K562 (cell line): ENCODE data around the gene KPNA4. TPM values are rescaled to one million over a fixed set of nuclear protein-coding genes. Genes with fewer than 3 reads are reported as not detected.

Experiments
- FOSL1 ChIP-seq: fragments of 200-800 bp; sonication (Bioruptor generic); conservative IDR thresholded peaks from 2 replicates; pipeline ENCODE4 v1.6.1; 2016; ENCODE audit warnings: missing genetic modification characterization, missing compliant biosample characterization
- FOXJ3 ChIP-seq: sonication (generic); formaldehyde crosslinking; IDR thresholded peaks from 2 replicates; pipeline ENCODE4 v1.4.0; 2020; ENCODE audit warnings: mild to moderate bottlenecking, missing genetic modification reagents
- NFE2 ChIP-seq: IDR thresholded peaks from 2 replicates; pipeline ENCODE4 v1.6.1; 2014; ENCODE audit warnings: antibody characterized with exemption, low read depth
- SMARCA4 ChIP-seq: fragments of 450-650 bp; IDR thresholded peaks from 2 replicates; pipeline ENCODE4 v1.6.1; 2016
- TFE3 ChIP-seq: fragments of 450-650 bp; formaldehyde crosslinking; IDR thresholded peaks from 2 replicates; pipeline ENCODE4 v1.4.0; 2020; ENCODE audit warnings: mild to moderate bottlenecking, mixed read lengths
- VEZF1 ChIP-seq: fragments of 200-800 bp; sonication (Bioruptor generic); IDR thresholded peaks from 2 replicates; pipeline ENCODE4 v1.6.1; 2017; ENCODE audit warnings: missing genetic modification characterization, missing compliant biosample characterization
- ZNF175 ChIP-seq: fragments of 200-800 bp; sonication (Bioruptor generic); IDR thresholded peaks from 2 replicates; pipeline ENCODE4 v1.6.1; 2016; ENCODE audit warnings: low read depth, mild to moderate bottlenecking, missing genetic modification characterization, missing compliant biosample characterization
- ZNF639 ChIP-seq, 2 experiments: fragments of 200-800 bp in 1 of 2; sonication (Bioruptor generic) in 1 of 2; sonication (generic) in 1 of 2; formaldehyde crosslinking in 1 of 2; IDR thresholded peaks in 1 of 2; conservative IDR thresholded peaks in 1 of 2; 2 replicates each; pipeline versions ENCODE4 v1.5.0 to v1.6.1; 2016 to 2020; ENCODE audit warnings: missing compliant biosample characterization in 1 of 2, missing genetic modification characterization in 1 of 2, missing genetic modification reagents in 1 of 2
- polyA plus RNA-seq, 8 experiments: library from polyadenylated mRNA; depleted of rRNA in 4 of 8; stranded (reverse) in 5 of 8; unstranded in 3 of 8; fragments of >200 nt; fragmentation: Nextera tagmentation in 2 of 8; fragmentation: Illumina TruSeq in 1 of 8; extraction: Ambion mirVana in 2 of 8; extraction: Trizol in 1 of 8; gene quantifications; 2 replicates each; pipeline versions ENCODE4 v1.2.1 to v1.2.3, GENCODE V29; 2011 to 2014; ENCODE audit warnings: inconsistent platforms in 1 of 8, missing spikeins in 1 of 8
- total RNA-seq, 7 experiments: library from RNA; depleted of rRNA in 6 of 7; stranded (reverse); fragments of >200 nt in 6 of 7; fragmentation: Illumina TruSeq in 2 of 7; extraction: Trizol in 2 of 7; gene quantifications; 2 replicates each; pipeline versions ENCODE4 v1.2.1 to v1.2.3, GENCODE V29; 2011 to 2021; ENCODE audit warnings: low replicate concordance in 1 of 7
- TF ChIP-seq, protein P1 (sequence below): fragments of 200-400 bp; formaldehyde crosslinking; IDR thresholded peaks from 2 replicates; pipeline ENCODE4 v1.6.1; 2017; ENCODE audit warnings: mild to moderate bottlenecking, low read depth, low read length, moderate library complexity

Gene KPNA4
- total and polyA plus RNA-seq, 9 of the 15 experiments (the other 6 are each of a cell fraction or from before 2014, with no cell fraction given), result 13.9 to 66.6 (median 34.5) TPM

DNA sequence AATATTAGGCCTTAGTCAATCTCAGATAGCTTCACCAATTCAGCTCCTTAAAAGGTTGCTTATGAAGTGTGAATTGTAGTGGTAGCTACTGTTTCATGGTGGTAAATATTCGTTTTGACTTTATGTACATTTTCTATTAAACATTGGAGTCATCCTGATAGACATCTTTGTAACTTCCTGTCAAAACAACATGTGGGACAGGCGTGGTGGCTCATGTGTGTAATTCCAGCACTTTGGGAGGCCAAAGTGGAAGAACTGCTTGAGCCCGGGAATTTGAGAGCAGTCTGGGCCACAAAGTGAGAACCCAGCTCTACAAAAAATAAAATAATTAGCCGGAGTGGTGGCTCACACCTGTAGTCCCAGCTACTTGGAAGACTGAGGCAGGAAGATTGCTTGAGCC is 113.8 kb downstream of the KPNA4 start (continued):
- peak in 1 of 2 experiments; percentile 34; a peak in 1 of 4 replicates for TF ChIP-seq ZNF639 (CRISPR knock-in tag; conservative IDR thresholded peaks at IDR 0.05 in 1 of 2, IDR thresholded peaks at IDR 0.05 in 1 of 2)
- peak; percentile 36; the same call in 1 of the 2 replicates for TF ChIP-seq NFE2
- TF ChIP-seq SMARCA4, result 0 out of 2 replicates have a peak, but pooled peaks have one; percentile 42
- TF ChIP-seq FOSL1, result 0 out of 2 replicates have a peak, but pooled peaks have one; percentile 32
- peak; percentile 89 for TF ChIP-seq ZNF175
- no peak for TF ChIP-seq FOXJ3 (CRISPR knock-in tag)
- 0 out of 2 replicates have a peak, but pooled peaks have one; percentile 9 for TF ChIP-seq VEZF1 (CRISPR knock-in tag)
- TF ChIP-seq TFE3, result no peak
- TF ChIP-seq, protein P1, sequence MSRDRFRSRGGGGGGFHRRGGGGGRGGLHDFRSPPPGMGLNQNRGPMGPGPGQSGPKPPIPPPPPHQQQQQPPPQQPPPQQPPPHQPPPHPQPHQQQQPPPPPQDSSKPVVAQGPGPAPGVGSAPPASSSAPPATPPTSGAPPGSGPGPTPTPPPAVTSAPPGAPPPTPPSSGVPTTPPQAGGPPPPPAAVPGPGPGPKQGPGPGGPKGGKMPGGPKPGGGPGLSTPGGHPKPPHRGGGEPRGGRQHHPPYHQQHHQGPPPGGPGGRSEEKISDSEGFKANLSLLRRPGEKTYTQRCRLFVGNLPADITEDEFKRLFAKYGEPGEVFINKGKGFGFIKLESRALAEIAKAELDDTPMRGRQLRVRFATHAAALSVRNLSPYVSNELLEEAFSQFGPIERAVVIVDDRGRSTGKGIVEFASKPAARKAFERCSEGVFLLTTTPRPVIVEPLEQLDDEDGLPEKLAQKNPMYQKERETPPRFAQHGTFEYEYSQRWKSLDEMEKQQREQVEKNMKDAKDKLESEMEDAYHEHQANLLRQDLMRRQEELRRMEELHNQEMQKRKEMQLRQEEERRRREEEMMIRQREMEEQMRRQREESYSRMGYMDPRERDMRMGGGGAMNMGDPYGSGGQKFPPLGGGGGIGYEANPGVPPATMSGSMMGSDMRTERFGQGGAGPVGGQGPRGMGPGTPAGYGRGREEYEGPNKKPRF, result no peak
